GM12892 (cell line): ENCODE results near the gene CAMTA1.

ENCODE experiments used
- POLR2A ChIP-seq: IDR thresholded peaks from 2 replicates; pipeline ENCODE4 v1.6.1; 2011; ENCODE audit warnings: low read depth, low read length, control low read depth
- POLR2AphosphoS5 ChIP-seq: IDR thresholded peaks from 2 replicates; pipeline ENCODE4 v1.6.1; 2011; ENCODE audit warnings: low read depth, low read length, control low read depth
- TAF1 ChIP-seq: IDR thresholded peaks from 2 replicates; pipeline ENCODE4 v1.6.1; 2011; ENCODE audit warnings: low read depth, mild to moderate bottlenecking, control low read depth, low read length, borderline replicate concordance

GRCh38 chr1:7543718-7544090, 758.5 kb downstream of the CAMTA1 start:
- TF ChIP-seq POLR2A (no peak), TAF1 (no peak), POLR2AphosphoS5 (no peak)
